Activated CD8-positive, alpha-beta T cell treated with anti-CD3 and anti-CD28 coated beads for 36 hours (primary cell): Measurements from ENCODE around the gene DNAH3. TPM values are rescaled to one million over a fixed set of nuclear protein-coding genes. Genes with fewer than 3 reads are reported as not detected.

ENCODE experiments used
- ATAC-seq: fragments of 200-7000 bp; cut with Tn5 transposase; one replicate; pipeline ENCODE4 v1.10.0; 2021; ENCODE audit warnings: mild to moderate bottlenecking, moderate library complexity
- CTCF ChIA-PET: fragments of 350-600 bp; sonication (Branson Sonifier 250); formaldehyde crosslinking; loops from one replicate; lab custom pipeline; 2021; ENCODE audit warnings: antibody characterized with exemption; lab: Charles Lee
- POLR2A ChIA-PET: fragments of 350-600 bp; sonication (Branson Sonifier 250); formaldehyde crosslinking; loops from one replicate; lab custom pipeline; 2021; ENCODE audit warnings: antibody characterized with exemption; lab: Charles Lee
- DNase-seq: peaks from one replicate; pipeline ENCODE4 v3.0.0-alpha.2; 2020
- H3K27ac Mint-ChIP-seq: one replicate; pipeline ENCODE4 v1.8.0; 2021; ENCODE audit warnings: mild to moderate bottlenecking, mixed read lengths
- H3K27me3 Mint-ChIP-seq: one replicate; pipeline ENCODE4 v1.8.0; 2021; ENCODE audit warnings: mixed read lengths
- H3K36me3 Mint-ChIP-seq: one replicate; pipeline ENCODE4 v1.8.0; 2021; ENCODE audit warnings: low read depth, mixed read lengths
- H3K4me1 Mint-ChIP-seq: one replicate; pipeline ENCODE4 v1.8.0; 2021; ENCODE audit warnings: low read depth, mixed read lengths
- H3K4me3 Mint-ChIP-seq: one replicate; pipeline ENCODE4 v1.8.0; 2021; ENCODE audit warnings: mild to moderate bottlenecking, moderate library complexity, mixed read lengths
- H3K9me3 Mint-ChIP-seq: one replicate; pipeline ENCODE4 v1.8.0; 2021; ENCODE audit warnings: mixed read lengths
- CTCF ChIP-seq: fragments of 200-600 bp; IDR thresholded peaks from one replicate; pipeline ENCODE4 v1.8.0; 2022; ENCODE audit warnings: antibody characterized with exemption, mild to moderate bottlenecking
- intact Hi-C: fragments of 100-400 bp; cut with micrococcal nuclease; formaldehyde crosslinking; loops from one replicate; pipeline ENCODE4 v1.10.0; 2022
- total RNA-seq, 2 experiments: library from RNA; stranded (reverse); gene quantifications; one replicate each; pipeline ENCODE4 v1.2.3, GENCODE V29; 2021

Gene DNAH3
- total RNA-seq, 2 experiments from 2014 or later: 0.02 TPM; not detected in 1

GRCh38 chr16:21145738-21146137, 4.9 kb downstream of the DNAH3 start:
- intact Hi-C loops: no loop called here
- DNase-seq (no peak), ATAC-seq (no peak)
- no peak overlapping the region for H3K4me3 Mint-ChIP-seq
- TF ChIP-seq CTCF: no peak
- no peaks in the 10 kb centered on the region for H3K4me1 Mint-ChIP-seq
- no peaks in the 10 kb centered on the region for H3K36me3 Mint-ChIP-seq
- ChIA-PET POLR2A (no interaction called here), CTCF (no interaction called here)
- H3K27ac Mint-ChIP-seq: no peak overlapping the region
- peaks cover 23% of the 10 kb centered on the region for H3K27me3 Mint-ChIP-seq
- H3K9me3 Mint-ChIP-seq: no peaks in the 10 kb centered on the region

GRCh38 chr16:21134053-21134452, 16.6 kb downstream of the DNAH3 start:
- no peaks in the 10 kb centered on the region for H3K9me3 Mint-ChIP-seq
- H3K27me3 Mint-ChIP-seq: peaks cover 5% of the 10 kb centered on the region
- DNase-seq: no peak
- TF ChIP-seq CTCF: no peak
- no peaks in the 10 kb centered on the region for H3K36me3 Mint-ChIP-seq
- intact Hi-C loops: no loop called here
- H3K4me3 Mint-ChIP-seq: no peak overlapping the region
- H3K4me1 Mint-ChIP-seq: no peaks in the 10 kb centered on the region
- no peak for ATAC-seq
- no peak overlapping the region for H3K27ac Mint-ChIP-seq
- ChIA-PET POLR2A (no interaction called here), CTCF (no interaction called here)

DNA sequence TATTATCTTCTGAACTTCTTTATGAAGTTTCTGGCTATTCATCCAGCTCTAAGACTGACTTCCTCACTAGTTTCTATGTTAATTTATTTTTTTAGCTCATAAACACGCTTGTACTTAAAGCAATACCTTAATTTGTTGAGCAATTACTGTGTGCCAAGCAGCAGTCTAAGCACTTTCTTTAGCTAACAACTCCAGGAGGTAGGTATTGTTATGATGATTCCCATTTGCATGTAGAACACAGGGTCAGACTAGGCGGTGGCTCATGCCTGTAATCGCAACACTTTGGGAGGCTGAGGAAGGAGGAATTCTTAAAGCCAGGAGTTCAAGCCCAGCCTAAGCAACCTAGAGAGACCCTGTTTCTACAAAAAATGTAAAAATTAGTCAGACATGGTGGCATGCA, 19.8 kb downstream of the DNAH3 start:
- H3K27me3 Mint-ChIP-seq: no peaks in the 10 kb centered on the region
- no peak overlapping the region for H3K27ac Mint-ChIP-seq
- no peak overlapping the region for H3K4me3 Mint-ChIP-seq
- no peaks in the 10 kb centered on the region for H3K36me3 Mint-ChIP-seq
- intact Hi-C loops: no loop called here
- TF ChIP-seq CTCF: no peak
- ChIA-PET POLR2A (no interaction called here), CTCF (no interaction called here)
- ATAC-seq (no peak), DNase-seq (no peak)
- H3K4me1 Mint-ChIP-seq: no peaks in the 10 kb centered on the region
- no peaks in the 10 kb centered on the region for H3K9me3 Mint-ChIP-seq

DNA sequence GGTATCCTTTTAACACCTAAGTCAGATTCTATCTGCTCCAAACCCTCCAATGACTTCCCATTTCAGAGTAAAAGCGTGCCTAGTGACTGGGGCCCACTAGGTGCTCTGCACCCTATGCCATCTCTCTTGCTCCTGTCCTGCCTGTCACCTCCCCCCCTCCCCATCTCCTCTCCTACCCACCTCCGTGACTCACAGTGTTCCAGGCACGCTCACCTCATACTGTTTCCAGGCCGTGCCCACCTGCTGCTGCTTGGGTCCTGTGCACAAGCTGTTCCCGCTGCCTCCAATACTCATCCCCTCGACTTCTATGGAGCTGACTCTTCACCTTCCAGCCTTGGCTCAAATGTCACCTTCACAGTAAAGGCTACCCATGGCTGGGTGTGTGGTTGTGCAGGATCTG, 21.7 kb downstream of the DNAH3 start:
- intact Hi-C loops: no loop called here
- Mint-ChIP-seq H3K27ac (no peak overlapping the region), H3K4me1 (no peaks in the 10 kb centered on the region), H3K4me3 (no peak overlapping the region), H3K27me3 (no peaks in the 10 kb centered on the region), H3K36me3 (no peaks in the 10 kb centered on the region), H3K9me3 (no peaks in the 10 kb centered on the region)
- DNase-seq: no peak
- no peak for ATAC-seq
- CTCF ChIA-PET: no interaction called here
- TF ChIP-seq CTCF: no peak
- POLR2A ChIA-PET: no interaction called here

- intact Hi-C loops: no loop called here
- DNase-seq (no peak), ATAC-seq (no peak)
- H3K36me3 Mint-ChIP-seq: no peaks in the 10 kb centered on the region
- no peak overlapping the region for H3K27ac Mint-ChIP-seq
- ChIA-PET CTCF (no interaction called here), POLR2A (interaction anchor here (1.1 kb wide), 1 partner anchor 27 kb away, joined by 3 read pairs; no protein-coding TSS in a partner anchor)
- no peak for TF ChIP-seq CTCF
- no peak overlapping the region for H3K4me3 Mint-ChIP-seq
- no peaks in the 10 kb centered on the region for H3K9me3 Mint-ChIP-seq
- H3K27me3 Mint-ChIP-seq: no peaks in the 10 kb centered on the region
- no peaks in the 10 kb centered on the region for H3K4me1 Mint-ChIP-seq
These were observed 24.1 kb downstream of the DNAH3 start for GRCh38 chr16:21126518-21126917.
